ENCODE measurements around the gene LSM14A.

DNA sequence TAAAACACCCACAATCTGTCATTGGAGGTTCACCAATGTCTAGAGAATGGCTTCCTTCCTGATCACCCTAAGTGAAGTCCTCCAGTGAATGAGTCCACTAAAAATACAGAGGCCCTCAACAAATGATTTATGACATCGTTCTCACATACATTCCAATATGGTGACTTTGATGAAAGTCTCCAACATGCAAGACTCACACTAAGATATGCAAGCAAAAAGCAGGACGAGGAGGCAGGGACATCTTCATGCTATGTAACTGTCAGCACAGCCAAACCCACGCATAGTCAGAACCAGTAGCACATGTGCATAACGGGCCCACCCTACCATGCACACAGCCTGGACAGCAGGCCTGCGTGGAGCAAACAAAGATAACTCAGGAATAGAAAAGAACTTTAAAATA lies 16.6 kb upstream of the LSM14A start:
- TF ChIP-seq CTCF (IDR thresholded peaks at IDR 0.05; ENCODE audit: control extremely low read depth in 1 of 3, insufficient read depth in 1 of 3, low read depth in 1 of 3, low read length in 3 of 3) (no peak), ZNF274 (IDR thresholded peaks at IDR 0.05; ENCODE audit: borderline replicate concordance, extremely low read depth, low read length) (no peak), JUND (IDR thresholded peaks at IDR 0.05; ENCODE audit: low read length) (no peak), RAD21 (IDR thresholded peaks at IDR 0.05 in 1 of 2, conservative IDR thresholded peaks at IDR 0.05 in 1 of 2; ENCODE audit: low read depth in 2 of 2, low read length in 2 of 2) (no peak), CHD2 (IDR thresholded peaks at IDR 0.05; ENCODE audit: low read length) (no peak), POLR2AphosphoS5 (IDR thresholded peaks at IDR 0.05; ENCODE audit: low read depth, low read length) (no peak), POLR2A (IDR thresholded peaks at IDR 0.05; ENCODE audit: control extremely low read depth in 1 of 2, low read depth in 2 of 2, low read length in 2 of 2) (no peak), TEAD4 (IDR thresholded peaks at IDR 0.05; ENCODE audit: low read depth, low read length) (no peak)
